Measurements from ENCODE around the gene VIT. TPM values are rescaled to one million over a fixed set of nuclear protein-coding genes. Genes with fewer than 3 reads are reported as not detected.

The VIT gene
- total RNA-seq, 1 donor from 2014 or later = not detected

- ATAC-seq (ENCODE audit: low read depth) (no peak), DNase-seq (no peak)
- Mint-ChIP-seq H3K4me3 (no peak overlapping the region), H3K36me3 (ENCODE audit: low read depth) (no peaks in the 10 kb centered on the region), H3K9me3 (peaks cover 6% of the 10 kb centered on the region), H3K27me3 (peaks cover 14% of the 10 kb centered on the region), H3K4me1 (no peaks in the 10 kb centered on the region), H3K27ac (no peak overlapping the region)
- ChIA-PET CTCF (no interaction called here), POLR2A (no interaction called here)
- TF ChIP-seq, protein P1, sequence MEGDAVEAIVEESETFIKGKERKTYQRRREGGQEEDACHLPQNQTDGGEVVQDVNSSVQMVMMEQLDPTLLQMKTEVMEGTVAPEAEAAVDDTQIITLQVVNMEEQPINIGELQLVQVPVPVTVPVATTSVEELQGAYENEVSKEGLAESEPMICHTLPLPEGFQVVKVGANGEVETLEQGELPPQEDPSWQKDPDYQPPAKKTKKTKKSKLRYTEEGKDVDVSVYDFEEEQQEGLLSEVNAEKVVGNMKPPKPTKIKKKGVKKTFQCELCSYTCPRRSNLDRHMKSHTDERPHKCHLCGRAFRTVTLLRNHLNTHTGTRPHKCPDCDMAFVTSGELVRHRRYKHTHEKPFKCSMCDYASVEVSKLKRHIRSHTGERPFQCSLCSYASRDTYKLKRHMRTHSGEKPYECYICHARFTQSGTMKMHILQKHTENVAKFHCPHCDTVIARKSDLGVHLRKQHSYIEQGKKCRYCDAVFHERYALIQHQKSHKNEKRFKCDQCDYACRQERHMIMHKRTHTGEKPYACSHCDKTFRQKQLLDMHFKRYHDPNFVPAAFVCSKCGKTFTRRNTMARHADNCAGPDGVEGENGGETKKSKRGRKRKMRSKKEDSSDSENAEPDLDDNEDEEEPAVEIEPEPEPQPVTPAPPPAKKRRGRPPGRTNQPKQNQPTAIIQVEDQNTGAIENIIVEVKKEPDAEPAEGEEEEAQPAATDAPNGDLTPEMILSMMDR (IDR thresholded peaks at IDR 0.05) = no peak
- intact Hi-C loops (cut with micrococcal nuclease) = no loop called here
Measured at GRCh38 chr2:36762764-36763490, 66.4 kb downstream of the VIT start.

DNA sequence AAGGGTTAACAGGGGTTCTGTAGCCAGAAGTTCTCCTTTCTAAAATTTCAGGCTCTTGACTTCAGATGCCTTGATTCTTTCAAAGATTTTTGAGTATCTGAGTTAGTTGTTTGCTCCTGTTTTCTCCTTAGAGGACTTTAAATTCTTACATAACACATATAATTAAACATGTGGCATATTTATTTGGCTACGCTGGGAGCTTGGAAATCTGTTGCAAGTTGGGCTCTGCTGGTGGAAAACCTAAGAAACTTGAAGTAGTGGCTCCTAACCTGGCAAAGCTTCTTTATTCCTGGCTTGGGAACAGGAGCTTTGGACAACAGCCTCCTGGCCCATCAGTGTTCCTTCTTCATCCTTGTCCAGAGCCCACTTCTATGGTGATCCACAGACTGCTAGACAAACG lies 72.6 kb downstream of the VIT start:
- ChIA-PET CTCF (interaction anchor here (1.2 kb wide), 1 partner anchor 12 kb away, joined by 3 read pairs; no protein-coding TSS in a partner anchor), POLR2A (no interaction called here)
- ATAC-seq (ENCODE audit: low read depth) (no peak), DNase-seq (no peak)
- no peak overlapping the region for H3K4me3 Mint-ChIP-seq
- intact Hi-C loops (cut with micrococcal nuclease) = no loop called here
- no peaks in the 10 kb centered on the region for H3K4me1 Mint-ChIP-seq
- no peaks in the 10 kb centered on the region for H3K27me3 Mint-ChIP-seq
- no peaks in the 10 kb centered on the region for H3K36me3 Mint-ChIP-seq (ENCODE audit: low read depth)
- no peak overlapping the region for H3K27ac Mint-ChIP-seq
- H3K9me3 Mint-ChIP-seq = peaks cover 6% of the 10 kb centered on the region
- TF ChIP-seq, protein P1 (IDR thresholded peaks at IDR 0.05) = no peak

- H3K4me3 Mint-ChIP-seq = no peak overlapping the region
- H3K27me3 Mint-ChIP-seq = no peaks in the 10 kb centered on the region
- ATAC-seq (ENCODE audit: low read depth) = no peak
- no peak for DNase-seq
- H3K27ac Mint-ChIP-seq = no peak overlapping the region
- H3K4me1 Mint-ChIP-seq = no peaks in the 10 kb centered on the region
- TF ChIP-seq, protein P1 (IDR thresholded peaks at IDR 0.05) = no peak
- H3K9me3 Mint-ChIP-seq = no peaks in the 10 kb centered on the region
- ChIA-PET CTCF (no interaction called here), POLR2A (interaction anchor here (0.5 kb wide), 1 partner anchor 15 kb away, joined by 3 read pairs; no protein-coding TSS in a partner anchor)
- intact Hi-C loops (cut with micrococcal nuclease) = no loop called here
- H3K36me3 Mint-ChIP-seq (ENCODE audit: low read depth) = no peaks in the 10 kb centered on the region
Measured at GRCh38 chr2:36770542-36771287, 74.2 kb downstream of the VIT start.

- Mint-ChIP-seq H3K9me3 (no peaks in the 10 kb centered on the region), H3K4me1 (no peaks in the 10 kb centered on the region), H3K36me3 (ENCODE audit: low read depth) (no peaks in the 10 kb centered on the region), H3K27ac (no peak overlapping the region), H3K4me3 (no peak overlapping the region), H3K27me3 (no peaks in the 10 kb centered on the region)
- DNase-seq (no peak), ATAC-seq (ENCODE audit: low read depth) (no peak)
- TF ChIP-seq, protein P1 (IDR thresholded peaks at IDR 0.05) = no peak
- POLR2A ChIA-PET = no interaction called here
- CTCF ChIA-PET = no interaction called here
- intact Hi-C loops (cut with micrococcal nuclease) = no loop called here
Measured at GRCh38 chr2:36771671-36772070, 75.2 kb downstream of the VIT start.

DNA sequence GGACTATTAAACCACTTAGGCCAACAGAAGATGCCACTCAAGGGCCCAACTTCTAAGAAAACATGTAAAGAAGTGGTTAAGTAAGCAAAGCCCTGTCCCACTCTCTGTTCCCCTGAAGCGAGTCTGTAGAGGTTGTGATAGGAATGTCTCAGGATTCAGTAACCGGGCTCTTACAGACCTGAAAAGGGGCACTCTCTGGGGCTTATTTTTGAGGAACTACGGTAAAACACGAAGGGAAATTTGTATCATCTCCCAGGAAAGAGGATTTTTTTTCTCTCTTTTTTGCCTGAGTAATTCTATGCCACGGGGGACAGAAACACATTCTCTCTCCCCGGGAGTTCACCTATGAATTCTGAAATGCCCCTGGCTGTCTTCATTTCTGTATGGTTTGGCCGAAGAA lies 77.4 kb downstream of the VIT start:
- ChIA-PET CTCF (no interaction called here), POLR2A (no interaction called here)
- no peak for ATAC-seq (ENCODE audit: low read depth)
- intact Hi-C loops (cut with micrococcal nuclease) = no loop called here
- DNase-seq = no peak
- no peaks in the 10 kb centered on the region for H3K9me3 Mint-ChIP-seq
- H3K27ac Mint-ChIP-seq = no peak overlapping the region
- TF ChIP-seq, protein P1 (IDR thresholded peaks at IDR 0.05) = no peak
- peaks cover 3% of the 10 kb centered on the region for H3K27me3 Mint-ChIP-seq
- no peaks in the 10 kb centered on the region for H3K4me1 Mint-ChIP-seq
- H3K4me3 Mint-ChIP-seq = no peak overlapping the region
- H3K36me3 Mint-ChIP-seq (ENCODE audit: low read depth) = no peaks in the 10 kb centered on the region
